Measurements from ENCODE around the gene PHB1. TPM values are rescaled to one million over a fixed set of nuclear protein-coding genes. Genes with fewer than 3 reads are reported as not detected.

The PHB1 gene
- total RNA-seq, 2 experiments from 2014 or later = 390 to 404 TPM

- H3K4me3 Mint-ChIP-seq = peak overlapping the region; percentile 100
- CTCF ChIA-PET = interaction anchor here (0.5 to 2.1 kb wide), 6 partner anchors 15 to 717 kb away, joined by 3 to 14 read pairs (median 5); no protein-coding TSS in a partner anchor
- H3K27ac Mint-ChIP-seq = peak overlapping the region; percentile 78
- no peak for DNase-seq
- peaks cover 33% of the 10 kb centered on the region for H3K4me1 Mint-ChIP-seq (ENCODE audit: low read depth)
- no peaks in the 10 kb centered on the region for H3K9me3 Mint-ChIP-seq
- H3K36me3 Mint-ChIP-seq (ENCODE audit: low read depth) = peaks cover 26% of the 10 kb centered on the region
- H3K27me3 Mint-ChIP-seq (ENCODE audit: low read depth) = no peaks in the 10 kb centered on the region
- intact Hi-C loops (cut with micrococcal nuclease) = loop anchor here (1.0 to 5.0 kb wide), 5 partner anchors 53 to 374 kb away; partner anchors contain the start of genes KAT7, NGFR and SPOP
Measured at GRCh38 chr17:49414271-49414621, 436 bp downstream of the PHB1 start.

DNA sequence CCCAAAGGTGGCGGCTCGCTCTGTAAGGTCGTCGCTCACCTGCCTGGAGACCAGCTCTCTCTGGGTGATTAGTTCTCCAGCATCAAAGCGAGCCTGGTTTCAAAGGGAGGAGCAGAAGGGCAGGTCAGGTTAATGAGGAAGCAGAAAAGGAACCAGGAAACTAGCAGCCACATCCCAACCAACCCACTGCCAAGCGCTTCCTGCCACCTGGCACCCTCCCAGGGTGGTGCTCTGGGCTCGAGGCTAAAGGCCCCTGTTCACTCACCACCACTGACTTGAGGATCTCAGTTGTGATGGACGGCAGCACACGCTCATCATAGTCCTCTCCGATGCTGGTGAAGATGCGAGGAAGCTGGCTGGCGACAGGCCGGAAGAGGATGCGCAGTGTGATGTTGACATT, 5.6 kb downstream of the PHB1 start:
- intact Hi-C loops (cut with micrococcal nuclease) = no loop called here
- H3K4me3 Mint-ChIP-seq = no peak overlapping the region
- H3K4me1 Mint-ChIP-seq (ENCODE audit: low read depth) = peaks cover 34% of the 10 kb centered on the region
- H3K27ac Mint-ChIP-seq = no peak overlapping the region
- H3K27me3 Mint-ChIP-seq (ENCODE audit: low read depth) = no peaks in the 10 kb centered on the region
- DNase-seq = no peak
- no peaks in the 10 kb centered on the region for H3K9me3 Mint-ChIP-seq
- peaks cover 65% of the 10 kb centered on the region for H3K36me3 Mint-ChIP-seq (ENCODE audit: low read depth)
- CTCF ChIA-PET = interaction anchor here (0.6 to 3.1 kb wide), 13 partner anchors 9 to 152 kb away, joined by 3 to 38 read pairs (median 4); no protein-coding TSS in a partner anchor

DNA sequence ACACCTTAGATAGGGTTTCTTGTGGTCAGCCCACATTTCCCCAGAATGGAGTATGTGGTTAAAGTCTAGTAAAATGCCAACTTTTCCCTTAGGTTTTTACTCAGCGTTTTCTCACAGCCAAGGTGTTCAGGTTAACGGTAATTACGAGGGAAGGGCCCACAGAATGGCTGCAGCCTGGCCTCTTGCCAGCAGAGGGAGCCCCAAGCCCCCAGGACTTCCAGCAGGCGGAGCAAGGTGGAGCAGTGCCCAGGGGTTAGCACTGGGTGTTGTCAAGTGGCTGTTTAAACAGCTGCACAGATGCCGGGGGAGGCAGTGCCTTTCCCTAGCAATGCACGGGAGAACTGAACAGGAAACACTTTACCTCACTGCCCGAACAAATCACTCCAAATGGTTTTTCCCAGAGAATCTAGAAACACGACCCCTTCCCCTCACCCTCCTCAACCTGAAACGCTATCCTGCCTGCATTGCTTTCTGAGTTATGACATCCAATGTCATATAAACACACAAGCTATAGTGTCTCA, 6.6 kb downstream of the PHB1 start:
- no peaks in the 10 kb centered on the region for H3K9me3 Mint-ChIP-seq
- H3K27ac Mint-ChIP-seq = no peak overlapping the region
- no peak overlapping the region for H3K4me3 Mint-ChIP-seq
- H3K27me3 Mint-ChIP-seq (ENCODE audit: low read depth) = no peaks in the 10 kb centered on the region
- peaks cover 29% of the 10 kb centered on the region for H3K4me1 Mint-ChIP-seq (ENCODE audit: low read depth)
- intact Hi-C loops (cut with micrococcal nuclease) = loop anchor here (1.0 kb wide), 2 partner anchors 87 to 148 kb away; partner anchors contain the start of gene NGFR
- CTCF ChIA-PET = interaction anchor here (0.6 to 3.1 kb wide), 22 partner anchors 8 to 288 kb away, joined by 3 to 38 read pairs (median 4); no protein-coding TSS in a partner anchor
- DNase-seq = peak; percentile 91
- H3K36me3 Mint-ChIP-seq (ENCODE audit: low read depth) = peaks cover 72% of the 10 kb centered on the region

DNA sequence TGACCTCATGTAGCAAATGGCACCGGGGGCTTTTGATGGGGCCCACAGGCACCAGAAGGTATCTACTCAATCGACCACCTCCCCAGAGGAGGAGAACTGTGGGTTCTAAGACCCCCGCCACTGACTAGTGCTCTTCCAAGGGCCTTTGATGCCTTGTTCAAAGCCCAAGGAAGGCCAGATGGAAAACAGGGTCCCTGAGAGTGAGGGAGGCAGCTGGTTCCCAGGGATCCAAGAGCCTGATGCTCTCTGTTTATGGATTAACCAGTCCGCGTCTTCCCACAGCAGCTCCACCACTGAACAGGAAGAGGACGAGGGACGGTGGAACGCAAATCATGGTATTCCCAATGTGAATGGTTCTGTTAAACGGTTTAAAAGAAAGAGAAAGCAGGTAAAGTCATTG, 7.6 kb downstream of the PHB1 start:
- Mint-ChIP-seq H3K9me3 (no peaks in the 10 kb centered on the region), H3K36me3 (ENCODE audit: low read depth) (peaks cover 73% of the 10 kb centered on the region), H3K4me1 (ENCODE audit: low read depth) (peaks cover 22% of the 10 kb centered on the region), H3K4me3 (no peak overlapping the region), H3K27ac (no peak overlapping the region), H3K27me3 (ENCODE audit: low read depth) (no peaks in the 10 kb centered on the region)
- no peak for DNase-seq
- intact Hi-C loops (cut with micrococcal nuclease) = no loop called here
- CTCF ChIA-PET = interaction anchor here (0.9 to 3.0 kb wide), 13 partner anchors 9 to 289 kb away, joined by 3 to 38 read pairs (median 4); no protein-coding TSS in a partner anchor

GRCh38 chr17:49406421-49407061, 8.1 kb downstream of the PHB1 start:
- Mint-ChIP-seq H3K27me3 (ENCODE audit: low read depth) (no peaks in the 10 kb centered on the region), H3K4me1 (ENCODE audit: low read depth) (peaks cover 19% of the 10 kb centered on the region), H3K4me3 (no peak overlapping the region), H3K36me3 (ENCODE audit: low read depth) (peaks cover 68% of the 10 kb centered on the region), H3K9me3 (no peaks in the 10 kb centered on the region), H3K27ac (no peak overlapping the region)
- DNase-seq = no peak
- intact Hi-C loops (cut with micrococcal nuclease) = no loop called here
- CTCF ChIA-PET = interaction anchor here (0.8 to 3.0 kb wide), 5 partner anchors 9 to 150 kb away, joined by 3 to 38 read pairs (median 3); no protein-coding TSS in a partner anchor

DNA sequence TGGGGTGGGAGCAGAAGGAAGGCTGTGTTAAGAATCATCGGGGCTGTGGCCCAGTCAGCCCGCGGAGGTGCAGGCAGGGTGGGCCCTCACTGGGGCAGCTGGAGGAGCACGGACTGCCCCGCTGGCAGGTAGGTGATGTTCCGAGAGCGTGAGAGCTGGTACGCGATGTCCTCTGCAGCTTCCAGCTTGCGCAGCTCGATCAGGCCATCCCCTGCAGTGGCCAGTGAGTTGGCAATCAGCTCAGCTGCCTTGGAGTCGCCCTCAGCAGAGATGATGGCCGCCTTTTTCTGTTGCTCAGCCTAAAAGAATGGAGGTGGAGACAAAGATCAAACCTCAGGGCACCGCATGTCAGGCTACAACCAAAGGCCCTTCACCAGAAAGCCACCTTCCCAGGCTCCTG, 9.8 kb downstream of the PHB1 start:
- H3K4me1 Mint-ChIP-seq (ENCODE audit: low read depth) = peaks cover 13% of the 10 kb centered on the region
- CTCF ChIA-PET = no interaction called here
- DNase-seq = no peak
- peaks cover 61% of the 10 kb centered on the region for H3K36me3 Mint-ChIP-seq (ENCODE audit: low read depth)
- H3K27me3 Mint-ChIP-seq (ENCODE audit: low read depth) = no peaks in the 10 kb centered on the region
- H3K4me3 Mint-ChIP-seq = no peak overlapping the region
- no peak overlapping the region for H3K27ac Mint-ChIP-seq
- intact Hi-C loops (cut with micrococcal nuclease) = no loop called here
- H3K9me3 Mint-ChIP-seq = no peaks in the 10 kb centered on the region

- Mint-ChIP-seq H3K4me3 (no peak overlapping the region), H3K4me1 (ENCODE audit: low read depth) (peaks cover 13% of the 10 kb centered on the region), H3K9me3 (no peaks in the 10 kb centered on the region), H3K27me3 (ENCODE audit: low read depth) (no peaks in the 10 kb centered on the region), H3K27ac (no peak overlapping the region), H3K36me3 (ENCODE audit: low read depth) (peaks cover 56% of the 10 kb centered on the region)
- DNase-seq = no peak
- CTCF ChIA-PET = no interaction called here
- intact Hi-C loops (cut with micrococcal nuclease) = no loop called here
Measured at GRCh38 chr17:49404361-49404760, 10.3 kb downstream of the PHB1 start.

DNA sequence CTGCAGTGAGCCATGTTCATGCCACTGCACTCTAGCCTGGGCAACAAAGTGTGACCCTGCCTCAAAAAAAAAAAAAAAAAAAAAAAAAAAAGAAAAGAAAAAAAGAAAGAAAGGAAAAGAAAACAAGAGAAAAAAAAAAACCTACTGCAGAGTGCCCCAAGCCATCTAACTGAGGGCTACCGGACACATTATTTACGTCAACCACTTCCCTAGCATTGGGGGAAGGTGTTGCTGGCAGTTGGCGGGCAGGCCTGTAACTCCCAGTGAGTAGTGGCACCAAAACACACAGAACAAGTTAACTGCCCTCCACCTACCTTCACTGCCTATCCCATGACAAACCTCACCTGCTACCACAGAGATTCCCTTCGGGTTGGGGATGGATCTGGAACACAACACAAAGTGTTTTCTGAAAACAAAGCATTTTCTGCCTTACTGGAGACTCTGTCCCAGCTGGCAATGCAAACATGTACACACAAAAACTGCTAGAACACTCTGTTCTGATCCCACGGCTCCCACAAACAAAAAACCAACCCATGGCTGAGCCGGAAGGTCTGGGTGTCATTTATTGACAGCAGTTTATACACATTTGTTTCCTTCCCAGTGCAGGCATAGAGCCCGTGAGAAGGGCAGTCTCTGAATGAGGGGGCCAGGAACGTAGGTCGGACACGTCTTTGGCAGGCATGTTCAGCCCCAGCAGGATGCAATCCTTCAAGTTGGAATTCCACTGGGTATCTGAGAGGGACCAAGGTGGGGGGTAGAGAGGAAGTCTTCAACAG, 11.0 kb downstream of the PHB1 start:
- CTCF ChIA-PET = no interaction called here
- DNase-seq = no peak
- no peak overlapping the region for H3K4me3 Mint-ChIP-seq
- H3K4me1 Mint-ChIP-seq (ENCODE audit: low read depth) = peaks cover 7% of the 10 kb centered on the region
- no peaks in the 10 kb centered on the region for H3K27me3 Mint-ChIP-seq (ENCODE audit: low read depth)
- peaks cover 51% of the 10 kb centered on the region for H3K36me3 Mint-ChIP-seq (ENCODE audit: low read depth)
- intact Hi-C loops (cut with micrococcal nuclease) = no loop called here
- H3K9me3 Mint-ChIP-seq = no peaks in the 10 kb centered on the region
- no peak overlapping the region for H3K27ac Mint-ChIP-seq

GRCh38 chr17:49402706-49403105, 12.0 kb downstream of the PHB1 start:
- Mint-ChIP-seq H3K27ac (no peak overlapping the region), H3K27me3 (ENCODE audit: low read depth) (no peaks in the 10 kb centered on the region), H3K4me1 (ENCODE audit: low read depth) (no peaks in the 10 kb centered on the region), H3K36me3 (ENCODE audit: low read depth) (peaks cover 43% of the 10 kb centered on the region), H3K9me3 (no peaks in the 10 kb centered on the region), H3K4me3 (no peak overlapping the region)
- CTCF ChIA-PET = interaction anchor here (0.9 kb wide), 1 partner anchor 222 kb away, joined by 3 read pairs; no protein-coding TSS in a partner anchor
- DNase-seq = no peak
- intact Hi-C loops (cut with micrococcal nuclease) = no loop called here

- no peaks in the 10 kb centered on the region for H3K9me3 Mint-ChIP-seq
- no peak for DNase-seq
- no peaks in the 10 kb centered on the region for H3K4me1 Mint-ChIP-seq (ENCODE audit: low read depth)
- H3K4me3 Mint-ChIP-seq = no peak overlapping the region
- no peaks in the 10 kb centered on the region for H3K27me3 Mint-ChIP-seq (ENCODE audit: low read depth)
- intact Hi-C loops (cut with micrococcal nuclease) = no loop called here
- H3K36me3 Mint-ChIP-seq (ENCODE audit: low read depth) = peaks cover 38% of the 10 kb centered on the region
- H3K27ac Mint-ChIP-seq = no peak overlapping the region
- CTCF ChIA-PET = interaction anchor here (0.9 kb wide), 1 partner anchor 221 kb away, joined by 3 read pairs; no protein-coding TSS in a partner anchor
Measured at GRCh38 chr17:49401971-49402611, 12.6 kb downstream of the PHB1 start.

DNA sequence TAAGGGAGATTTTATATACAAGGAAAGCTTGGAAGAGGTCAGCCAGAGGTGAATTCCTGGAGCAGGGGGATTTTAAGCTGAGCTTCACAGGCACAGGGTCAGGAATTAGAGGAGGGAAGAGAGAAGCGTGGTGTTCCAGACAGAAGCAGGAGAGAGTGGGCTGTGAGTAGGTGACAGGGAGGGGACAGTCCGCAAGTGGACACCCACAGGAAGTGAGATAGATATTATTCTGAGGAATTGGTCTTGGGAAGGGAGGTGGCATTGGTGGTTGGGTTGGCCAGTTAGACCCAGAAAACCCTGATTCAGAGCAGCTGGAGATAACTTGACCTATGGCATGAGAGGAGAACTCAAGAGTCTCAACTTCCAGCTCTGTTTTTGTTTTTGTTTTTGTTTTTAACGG, 14.7 kb downstream of the PHB1 start:
- no peak overlapping the region for H3K4me3 Mint-ChIP-seq
- no peak for DNase-seq
- H3K4me1 Mint-ChIP-seq (ENCODE audit: low read depth) = peaks cover under 1% of the 10 kb centered on the region
- peaks cover 21% of the 10 kb centered on the region for H3K36me3 Mint-ChIP-seq (ENCODE audit: low read depth)
- no peaks in the 10 kb centered on the region for H3K9me3 Mint-ChIP-seq
- no peaks in the 10 kb centered on the region for H3K27me3 Mint-ChIP-seq (ENCODE audit: low read depth)
- no peak overlapping the region for H3K27ac Mint-ChIP-seq
- CTCF ChIA-PET = interaction anchor here (1.0 to 2.4 kb wide), 5 partner anchors 9 to 85 kb away, joined by 3 to 16 read pairs (median 5); partner anchors contain the start of gene PHB1
- intact Hi-C loops (cut with micrococcal nuclease) = no loop called here

- intact Hi-C loops (cut with micrococcal nuclease) = no loop called here
- Mint-ChIP-seq H3K4me1 (ENCODE audit: low read depth) (peaks cover 4% of the 10 kb centered on the region), H3K27me3 (ENCODE audit: low read depth) (no peaks in the 10 kb centered on the region), H3K36me3 (ENCODE audit: low read depth) (peaks cover 3% of the 10 kb centered on the region), H3K9me3 (no peaks in the 10 kb centered on the region), H3K27ac (no peak overlapping the region), H3K4me3 (no peak overlapping the region)
- DNase-seq = no peak
- CTCF ChIA-PET = interaction anchor here (0.6 to 1.9 kb wide), 12 partner anchors 9 to 281 kb away, joined by 3 to 22 read pairs (median 3); no protein-coding TSS in a partner anchor
Measured at GRCh38 chr17:49397586-49397985, 17.1 kb downstream of the PHB1 start.

Data from activated naive CD4-positive, alpha-beta T cell treated with anti-CD3 and anti-CD28 coated beads for 36 hours (primary cell).